ENCODE measurements around the gene ZBTB14. TPM values are rescaled to one million over a fixed set of nuclear protein-coding genes. Genes with fewer than 3 reads are reported as not detected.

ZBTB14 gene
- total RNA-seq (1 to 10 TPM; 5.3 to 8.6 (median 7.1) TPM), polyA plus RNA-seq (1 to 10 TPM; 3.7 to 4.0 TPM)
- long read RNA-seq, donor 1, partial matches to known transcripts: 0 of 7 reads
- long read RNA-seq, donor 1, other reads (novel, unspliced or antisense): 0 of 7 reads
- long read RNA-seq, donor 2, transcript ZBTB14-203 (4 exons, 442 nt): major isoform, 5 of 11 reads
- long read RNA-seq, donor 2, partial matches to known transcripts: 1 of 11 reads
- long read RNA-seq, donor 2, other reads (novel, unspliced or antisense): 2 of 11 reads
- long read RNA-seq, donor 3, partial matches to known transcripts: 1 of 12 reads
- long read RNA-seq, donor 3, other reads (novel, unspliced or antisense): 2 of 12 reads

- H3K9me3 ChIP-seq: no peaks in the 10 kb centered on the region
- TF ChIP-seq CTCF (IDR thresholded peaks at IDR 0.05): no peak
- 0% methylated on average over 38 to 115 of the region's 116 CpGs for WGBS, 2 donors
Measured at GRCh38 chr18:5295231-5295920, at the start of gene ZBTB14. Gene ZBTB14 (minus strand): TSS chr18:5295726. CDS start chr18:5293246, 2,480 bp downstream.

GRCh38 chr18:5339202-5339834, 43.8 kb upstream of the ZBTB14 start:
- H3K27me3 ChIP-seq: no peaks in the 10 kb centered on the region
- intact Hi-C loops (cut with DNase I): no loop called here
- no peaks in the 10 kb centered on the region for H3K4me1 ChIP-seq
- no peak for TF ChIP-seq CTCF (IDR thresholded peaks at IDR 0.05)
- no peak for DNase-seq
- WGBS, 2 donors: 77 to 78% methylated on average over 2 of the region's 2 CpGs
- H3K36me3 ChIP-seq: no peaks in the 10 kb centered on the region
- no peak overlapping the region for H3K27ac ChIP-seq
- ATAC-seq: no peak
- no peaks in the 10 kb centered on the region for H3K9me3 ChIP-seq
- no peak overlapping the region for H3K4me3 ChIP-seq

More at GRCh38 chr18:5295231-5295920, at the start of gene ZBTB14:
- Histone ChIP-seq H3K27ac (peak within 1 kb of the TSS; percentile 95 to 100 (median 98)), H3K36me3 (peaks cover 0 to 28% (median 15%) of the 10 kb centered on the region in 9 donors), H3K4me1 (peaks cover 0 to 21% (median 13%) of the 10 kb centered on the region in 9 donors), H3K27me3 (no peaks in the 10 kb centered on the region), H3K4me3 (peak within 1 kb of the TSS; percentile 84 to 99 (median 92))
- peak; percentile 38 to 55 (median 53) for ATAC-seq
- intact Hi-C loops (cut with DNase I): loop anchor here in 5 of 10 donors (2.0 to 5.0 kb wide), 3 partner anchors 57 to 1432 kb away; partner anchors contain the start of gene ARHGAP28 (in 1 of the 5)
- peak; percentile 47 to 73 for DNase-seq

- 28 to 30% methylated on average over 6 of the region's 6 CpGs for WGBS, 2 donors
- no peaks in the 10 kb centered on the region for H3K4me1 ChIP-seq
- no peaks in the 10 kb centered on the region for H3K27me3 ChIP-seq
- ATAC-seq: no peak
- TF ChIP-seq CTCF (IDR thresholded peaks at IDR 0.05): no peak
- H3K27ac ChIP-seq: no peak overlapping the region
- H3K4me3 ChIP-seq: no peak overlapping the region
- no peak for DNase-seq
- no peaks in the 10 kb centered on the region for H3K9me3 ChIP-seq
- intact Hi-C loops (cut with DNase I): no loop called here
- H3K36me3 ChIP-seq: no peaks in the 10 kb centered on the region
Measured at GRCh38 chr18:5334456-5335075, 39.0 kb upstream of the ZBTB14 start.

Measured in heart right ventricle (tissue), 16 donors.